HG03097 (cell line): ENCODE results near the gene NTN4.
"Not testable (repeated sequence)": the region's sequence is repeated elsewhere in the genome, so short reads cannot be mapped to it uniquely, and the experiment has no call there.

ENCODE experiments used
- ATAC-seq: cut with Tn5 transposase; IDR thresholded peaks from one replicate; pipeline ENCODE4 v1.9.1; 2021; ENCODE audit not compliant: unreplicated experiment, low FRiP score

The NTN4 gene

DNA sequence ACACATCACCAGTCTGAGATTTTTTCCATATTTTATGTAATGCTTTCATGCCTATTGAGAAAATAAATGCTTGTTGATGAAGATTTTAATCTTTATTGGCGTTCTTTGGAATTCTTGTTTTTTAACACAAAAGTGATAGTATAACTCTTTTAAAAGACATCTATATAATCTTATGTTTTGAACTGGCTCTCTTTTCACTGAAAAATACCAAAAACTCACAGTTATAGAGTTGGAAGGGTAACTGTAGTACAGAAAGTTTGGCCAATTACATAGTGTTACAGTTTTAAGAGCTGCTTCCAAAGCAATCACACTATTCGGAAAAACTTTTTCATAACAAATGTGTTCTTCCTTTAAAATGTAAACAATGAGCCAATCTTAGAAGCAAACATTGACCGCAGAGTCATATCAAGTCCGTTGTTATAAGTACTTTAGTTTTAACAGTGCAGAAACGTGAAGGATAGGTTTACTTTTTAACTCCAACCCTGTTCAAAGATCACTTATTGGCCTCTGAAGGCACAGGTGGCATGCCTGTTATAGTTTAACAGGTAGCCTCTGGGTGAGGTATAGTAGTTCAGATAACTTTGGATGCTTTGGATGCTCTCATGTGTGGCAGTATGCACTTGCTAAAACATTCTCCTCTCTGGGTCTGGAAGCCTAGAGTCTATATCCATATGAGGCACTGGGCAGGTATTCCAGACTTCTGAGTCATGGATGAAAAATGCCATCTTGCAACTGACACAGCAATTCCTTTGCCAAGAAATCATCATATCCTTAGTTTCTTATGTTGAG lies 12.1 kb upstream of the NTN4 start:
- no peak for ATAC-seq

GRCh38 chr12:95796982-95797289 lies 6.4 kb upstream of the NTN4 start:
- no peak for ATAC-seq

DNA sequence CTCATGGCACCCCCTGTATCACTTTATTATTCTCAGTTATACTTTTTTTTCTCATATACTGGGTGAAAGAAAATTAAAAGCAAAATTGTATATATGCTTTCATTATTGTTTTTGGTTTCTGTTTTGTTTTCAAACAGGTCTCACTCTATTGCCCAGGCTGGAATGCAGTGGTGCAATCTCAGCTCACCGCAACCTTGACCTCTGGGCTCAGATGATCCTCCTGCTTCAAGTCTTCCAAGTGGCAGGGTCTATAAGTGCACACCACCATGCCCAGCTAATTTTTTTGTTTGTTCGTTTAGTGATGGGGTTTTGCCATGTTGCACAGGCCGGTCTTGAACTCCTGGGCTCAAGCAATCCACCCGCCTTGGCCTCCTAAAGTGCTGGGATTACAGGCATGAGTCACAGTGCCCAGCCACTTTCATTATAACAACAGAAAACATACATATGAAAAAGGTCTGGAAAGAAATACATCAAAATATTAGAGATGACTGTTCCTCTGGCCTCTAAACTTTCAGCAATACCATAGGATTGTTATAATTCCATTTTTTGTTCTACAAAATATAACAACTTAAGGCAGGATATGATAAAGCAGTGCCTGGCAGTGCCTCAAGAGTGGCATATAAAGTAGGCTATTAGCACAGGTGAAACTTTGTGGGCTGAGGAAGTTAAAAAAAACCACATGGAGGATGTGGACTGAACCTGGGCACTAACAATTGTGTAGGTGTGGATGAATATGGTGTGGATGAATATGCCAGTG lies 5.8 kb upstream of the NTN4 start:
- no peak for ATAC-seq

GRCh38 chr12:95790917-95791849 lies 619 bp upstream of the NTN4 start:
- ATAC-seq, result no peak

DNA sequence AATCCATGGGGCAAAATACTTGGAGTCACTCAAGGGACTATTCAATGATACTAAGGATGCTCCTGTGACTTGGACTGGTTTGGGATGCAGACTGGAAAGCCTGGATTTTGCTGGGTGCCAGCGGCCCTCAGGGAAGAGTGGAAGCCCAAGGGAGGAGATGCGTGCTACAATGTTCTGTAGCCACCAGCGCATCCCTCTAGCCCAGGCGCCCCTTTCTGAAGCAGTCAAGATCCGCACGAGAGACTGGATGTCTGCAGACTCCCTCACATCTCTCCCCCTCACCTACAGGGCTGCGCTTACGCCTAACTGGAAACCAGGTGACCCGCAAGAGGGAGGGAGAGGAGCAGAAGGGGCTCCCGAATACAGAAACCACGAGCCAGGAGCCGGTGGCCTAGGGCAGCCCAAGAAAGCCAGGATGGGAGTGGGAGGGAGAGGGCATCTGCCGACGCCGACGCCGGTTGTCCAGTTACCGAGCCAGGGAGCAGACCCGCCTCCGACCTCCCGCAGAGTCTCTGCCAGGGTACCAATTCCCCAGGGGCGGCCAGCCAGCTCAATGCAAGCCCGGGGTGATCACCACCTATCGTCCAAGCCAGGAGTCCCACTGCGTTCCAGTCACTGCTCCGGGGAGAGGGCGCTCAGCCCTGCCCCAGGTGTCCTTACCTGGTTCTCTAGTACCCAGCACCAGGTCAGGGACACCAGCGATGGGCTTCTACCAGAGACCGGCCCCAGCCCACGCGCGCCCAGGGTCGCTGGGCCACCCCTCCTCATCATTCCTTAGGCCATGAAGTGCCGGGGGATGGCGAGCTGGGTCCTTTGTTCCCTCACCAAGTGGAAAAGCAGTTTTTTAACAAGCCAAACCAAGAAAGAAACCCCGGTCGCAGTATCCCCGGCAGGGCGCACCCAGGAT lies 1.2 kb downstream of the NTN4 start:
- ATAC-seq, result no peak

DNA sequence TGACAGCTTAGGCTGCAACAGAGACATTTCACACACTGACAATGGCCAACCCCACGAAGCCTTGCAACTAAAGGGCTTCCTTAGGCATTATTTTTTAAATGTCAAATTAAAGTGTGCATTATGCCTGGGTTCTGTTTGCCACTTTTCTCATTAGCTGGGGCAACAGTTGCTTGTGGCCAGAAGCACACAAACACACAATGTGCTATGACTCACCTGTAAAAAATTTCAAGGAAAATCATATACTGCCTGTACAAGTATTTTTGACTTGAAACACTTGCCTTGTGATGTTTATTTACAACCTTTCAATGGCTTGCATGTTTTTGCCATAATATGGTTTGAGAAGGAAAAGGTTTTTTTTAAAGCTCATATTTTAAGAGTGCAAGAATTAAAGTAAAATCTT lies 1.9 kb downstream of the NTN4 start:
- ATAC-seq, result no peak

DNA sequence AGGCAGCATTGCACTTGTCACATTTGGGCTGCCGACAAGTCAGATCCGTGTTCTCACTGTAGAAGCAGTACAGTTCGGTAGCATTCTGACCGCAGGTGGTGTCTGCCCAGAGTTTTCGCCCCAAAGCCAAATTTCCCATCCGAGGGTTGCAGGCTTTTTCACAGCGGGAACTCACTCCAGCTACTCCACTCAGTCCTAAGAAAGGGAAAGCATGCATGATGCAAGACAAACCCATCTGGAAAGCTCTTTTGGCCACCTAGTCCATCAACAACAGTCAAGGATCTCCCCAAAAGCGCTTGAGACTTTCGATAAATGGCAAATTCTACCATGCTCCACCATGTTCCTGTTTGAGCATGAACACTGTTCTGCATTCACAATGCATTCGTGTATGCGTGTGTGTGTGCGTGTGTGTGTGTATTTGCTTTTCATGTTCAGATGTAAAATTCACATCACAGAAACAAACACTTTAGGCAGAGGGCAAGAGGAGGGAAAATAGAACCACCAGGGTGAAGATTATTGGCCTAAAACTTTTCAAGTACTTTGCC lies 3.2 kb downstream of the NTN4 start:
- ATAC-seq, result no peak

DNA sequence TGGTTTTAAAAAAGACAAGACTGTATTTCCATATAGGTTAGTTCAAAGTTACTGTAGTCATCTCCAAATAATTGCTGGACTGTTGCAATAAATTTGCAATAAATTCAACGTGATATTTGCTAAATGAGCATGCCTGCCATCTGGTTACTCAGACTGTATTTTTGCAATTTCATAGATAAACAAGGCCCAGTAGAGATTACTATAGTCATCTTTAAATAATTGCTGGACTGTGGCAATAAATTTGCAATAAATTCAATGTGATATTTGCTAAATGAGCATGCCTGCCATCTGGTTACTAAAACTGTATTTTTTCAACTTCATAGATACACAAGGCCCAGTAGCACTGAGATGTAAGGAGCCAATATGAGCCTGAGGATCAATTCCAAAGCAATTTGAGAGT lies 5.6 kb downstream of the NTN4 start:
- no peak for ATAC-seq

DNA sequence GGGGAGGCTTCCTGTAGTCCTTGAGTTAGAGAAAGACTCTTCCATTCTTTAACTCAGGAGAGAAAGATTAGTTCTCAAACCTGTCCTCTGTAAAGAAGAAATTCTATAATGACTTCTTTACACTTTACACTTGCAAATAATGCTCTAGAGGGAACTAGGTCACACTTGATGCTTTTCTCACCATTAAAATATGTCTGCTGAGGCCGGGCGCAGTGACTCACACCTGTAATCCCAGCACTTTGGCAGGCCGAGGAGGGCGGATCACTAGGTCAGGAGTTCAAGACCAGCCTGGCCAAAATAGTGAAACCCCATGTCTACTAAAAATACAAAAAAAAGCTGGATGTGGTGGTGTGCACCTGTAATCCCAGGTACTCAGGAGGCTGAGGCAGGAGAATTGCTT lies 6.3 kb downstream of the NTN4 start:
- no peak for ATAC-seq

DNA sequence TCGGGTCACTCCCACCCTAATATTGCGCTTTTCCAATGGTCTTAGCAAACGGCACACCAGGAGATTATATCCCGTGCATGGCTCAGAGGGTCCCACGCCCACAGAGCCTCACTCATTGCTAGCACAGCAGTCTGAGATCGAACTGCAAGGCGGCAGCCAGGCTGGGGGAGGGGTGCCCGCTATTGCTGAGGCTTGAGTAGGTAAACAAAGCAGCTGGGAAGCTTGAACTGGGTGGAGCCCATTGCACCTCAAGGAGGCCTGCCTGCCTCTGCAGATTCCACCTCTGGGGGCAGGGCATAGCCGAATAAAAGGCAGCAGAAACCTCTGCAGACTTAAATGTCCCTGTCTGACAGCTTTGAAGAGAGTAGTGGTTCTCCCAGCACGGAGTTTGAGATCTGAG lies 15.1 kb downstream of the NTN4 start:
- not testable (repeated sequence) for ATAC-seq

- no peak for ATAC-seq
Observed at GRCh38 chr12:95774311-95775045, 16.1 kb downstream of the NTN4 start.

DNA sequence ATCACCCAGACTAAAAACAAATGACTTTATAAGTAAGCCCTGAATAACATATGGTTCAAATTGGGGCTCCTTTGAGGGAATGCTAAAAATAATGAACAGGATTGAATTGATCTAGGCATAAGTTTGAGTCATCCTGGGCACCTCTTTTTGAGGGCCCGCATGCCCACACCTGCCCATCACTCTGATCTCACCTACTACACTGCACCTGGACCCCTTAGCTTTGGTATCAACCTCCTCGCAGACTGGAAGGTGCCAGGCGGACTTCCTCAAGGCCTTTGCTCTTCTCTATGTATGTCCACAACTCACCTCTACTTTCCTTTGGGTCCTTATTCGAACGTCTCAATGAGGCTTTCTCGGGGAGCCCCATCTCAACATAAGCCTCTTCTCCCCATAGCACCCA lies 17.2 kb downstream of the NTN4 start:
- ATAC-seq, result no peak

GRCh38 chr12:95767703-95768102 lies 22.9 kb downstream of the NTN4 start:
- ATAC-seq, result no peak

- ATAC-seq, result no peak
Observed at GRCh38 chr12:95766356-95767019, 24.1 kb downstream of the NTN4 start.

DNA sequence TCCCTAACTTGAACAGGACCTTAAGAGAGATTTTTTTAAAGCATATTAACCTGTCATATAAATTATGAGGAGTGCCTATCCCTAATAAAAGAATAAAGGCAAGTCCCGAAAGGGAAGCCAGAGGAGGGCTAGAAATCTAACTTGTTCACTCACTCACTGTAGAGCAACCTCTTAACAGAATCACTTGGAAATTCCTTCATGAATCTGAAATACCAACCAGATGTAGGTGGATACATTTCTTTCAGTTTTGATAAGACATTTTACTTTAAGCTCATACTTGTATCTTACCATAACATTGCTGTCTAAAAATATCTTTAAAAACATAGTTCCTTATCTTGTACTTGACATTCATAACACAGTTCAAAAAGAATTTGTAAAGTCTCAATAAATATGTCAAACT lies 25.7 kb downstream of the NTN4 start:
- ATAC-seq, result no peak

DNA sequence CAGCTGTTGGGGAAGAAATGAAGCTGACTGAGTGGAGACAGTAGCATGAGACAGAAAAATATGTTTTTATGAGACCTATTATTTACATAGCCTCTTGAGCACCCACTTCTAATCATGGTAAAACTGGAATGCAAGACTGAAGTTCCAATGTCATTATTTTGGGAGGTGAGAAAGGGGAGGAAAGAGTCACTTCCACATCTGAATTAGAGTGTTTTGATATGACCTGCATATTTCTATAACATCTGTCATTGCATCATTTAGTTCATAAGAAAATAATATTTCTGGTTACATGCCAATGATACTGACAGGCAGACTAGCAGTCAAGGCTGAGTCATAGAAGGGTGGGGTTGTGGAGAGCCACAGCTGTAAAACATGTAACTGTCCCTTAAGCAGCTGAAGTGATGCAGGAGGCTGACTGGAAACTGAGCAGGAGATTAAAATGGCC lies 26.7 kb downstream of the NTN4 start:
- no peak for ATAC-seq

- no peak for ATAC-seq
Observed at GRCh38 chr12:95762123-95762785, 28.3 kb downstream of the NTN4 start.

- no peak for ATAC-seq
Observed at GRCh38 chr12:95760371-95760770, 30.2 kb downstream of the NTN4 start.
